ENCODE results near the gene UQCC5. TPM values are rescaled to one million over a fixed set of nuclear protein-coding genes. Genes with fewer than 3 reads are reported as not detected.

Gene UQCC5
- polyA plus RNA-seq, 1 donor from 2014 or later: 23.7 TPM

DNA sequence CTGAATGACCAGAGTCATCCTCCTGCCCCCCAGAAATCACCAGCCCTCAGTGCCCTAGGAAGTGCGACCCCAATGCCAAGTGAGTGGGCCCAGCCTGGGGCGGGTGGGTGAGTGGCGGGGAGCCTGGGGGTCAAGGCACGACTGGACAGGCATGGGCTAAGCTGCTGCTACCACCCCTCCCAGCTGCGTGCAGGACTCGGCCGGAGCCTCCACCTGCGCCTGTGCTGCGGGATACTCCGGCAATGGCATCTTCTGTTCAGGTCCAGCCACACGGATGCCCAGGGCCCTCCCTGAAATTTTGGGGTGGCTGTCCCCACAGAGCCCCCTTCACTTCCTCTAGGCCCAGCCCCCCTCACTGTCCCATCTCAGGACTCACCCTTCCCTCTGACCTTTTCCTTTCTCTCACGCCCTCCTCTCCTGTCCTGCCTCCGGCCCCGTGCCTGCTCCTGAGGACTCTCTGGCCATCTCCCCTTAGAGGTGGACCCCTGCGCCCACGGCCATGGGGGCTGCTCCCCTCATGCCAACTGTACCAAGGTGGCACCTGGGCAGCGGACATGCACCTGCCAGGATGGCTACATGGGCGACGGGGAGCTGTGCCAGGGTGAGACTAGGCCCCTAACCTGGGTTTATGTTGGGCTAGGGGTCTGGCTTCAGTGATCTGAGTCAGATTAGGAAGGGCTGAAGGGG lies 19.8 kb upstream of the UQCC5 start:
- no peaks in the 10 kb centered on the region for H3K4me1 Mint-ChIP-seq
- H3K27ac Mint-ChIP-seq: no peak overlapping the region
- H3K27me3 Mint-ChIP-seq: no peaks in the 10 kb centered on the region
- H3K36me3 Mint-ChIP-seq: no peaks in the 10 kb centered on the region
- no peak overlapping the region for H3K4me3 Mint-ChIP-seq
- no peaks in the 10 kb centered on the region for H3K9me3 Mint-ChIP-seq

DNA sequence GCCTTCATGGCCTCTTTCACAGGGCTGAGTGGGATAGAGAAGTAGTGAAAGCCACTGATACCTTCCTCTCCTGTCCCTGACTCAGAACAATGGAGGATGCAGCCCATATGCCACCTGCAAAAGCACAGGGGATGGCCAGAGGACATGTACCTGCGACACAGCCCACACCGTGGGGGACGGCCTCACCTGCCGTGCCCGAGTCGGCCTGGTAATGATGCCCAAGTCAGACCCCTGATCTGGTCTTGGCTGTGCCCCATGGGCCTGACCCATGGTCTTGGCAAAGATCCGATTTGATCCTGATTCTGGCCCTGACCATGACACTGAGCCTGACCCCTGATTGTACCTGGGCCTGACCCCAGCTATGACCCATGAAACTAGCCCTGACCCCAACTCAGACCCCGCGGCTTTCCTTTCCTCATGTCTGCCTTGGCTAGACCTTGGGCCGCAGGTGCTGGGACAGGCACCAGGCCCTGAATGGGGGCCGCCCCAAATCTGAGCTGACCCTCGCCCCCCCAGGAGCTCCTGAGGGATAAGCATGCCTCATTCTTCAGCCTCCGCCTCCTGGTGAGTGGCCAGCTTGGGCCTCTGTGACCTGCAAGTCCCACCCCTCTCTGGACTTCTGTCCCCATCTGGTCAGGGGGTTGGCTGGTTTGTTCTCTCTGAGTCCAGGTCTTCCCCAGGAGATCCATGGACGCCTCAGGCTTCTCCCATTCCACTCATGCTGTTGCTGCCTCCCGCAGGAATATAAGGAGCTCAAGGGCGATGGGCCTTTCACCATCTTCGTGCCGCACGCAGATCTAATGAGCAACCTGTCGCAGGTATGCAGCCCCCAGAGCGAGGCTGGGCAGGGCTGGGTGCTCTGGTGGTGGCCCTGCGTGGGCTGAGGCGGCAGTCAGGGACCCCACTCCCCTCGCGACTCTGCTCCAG lies 18.3 kb upstream of the UQCC5 start:
- H3K4me1 Mint-ChIP-seq: no peaks in the 10 kb centered on the region
- H3K9me3 Mint-ChIP-seq: no peaks in the 10 kb centered on the region
- H3K4me3 Mint-ChIP-seq: no peak overlapping the region
- H3K27ac Mint-ChIP-seq: peak overlapping the region in 1 of 3 donors; percentile 40
- no peaks in the 10 kb centered on the region for H3K27me3 Mint-ChIP-seq
- no peaks in the 10 kb centered on the region for H3K36me3 Mint-ChIP-seq

DNA sequence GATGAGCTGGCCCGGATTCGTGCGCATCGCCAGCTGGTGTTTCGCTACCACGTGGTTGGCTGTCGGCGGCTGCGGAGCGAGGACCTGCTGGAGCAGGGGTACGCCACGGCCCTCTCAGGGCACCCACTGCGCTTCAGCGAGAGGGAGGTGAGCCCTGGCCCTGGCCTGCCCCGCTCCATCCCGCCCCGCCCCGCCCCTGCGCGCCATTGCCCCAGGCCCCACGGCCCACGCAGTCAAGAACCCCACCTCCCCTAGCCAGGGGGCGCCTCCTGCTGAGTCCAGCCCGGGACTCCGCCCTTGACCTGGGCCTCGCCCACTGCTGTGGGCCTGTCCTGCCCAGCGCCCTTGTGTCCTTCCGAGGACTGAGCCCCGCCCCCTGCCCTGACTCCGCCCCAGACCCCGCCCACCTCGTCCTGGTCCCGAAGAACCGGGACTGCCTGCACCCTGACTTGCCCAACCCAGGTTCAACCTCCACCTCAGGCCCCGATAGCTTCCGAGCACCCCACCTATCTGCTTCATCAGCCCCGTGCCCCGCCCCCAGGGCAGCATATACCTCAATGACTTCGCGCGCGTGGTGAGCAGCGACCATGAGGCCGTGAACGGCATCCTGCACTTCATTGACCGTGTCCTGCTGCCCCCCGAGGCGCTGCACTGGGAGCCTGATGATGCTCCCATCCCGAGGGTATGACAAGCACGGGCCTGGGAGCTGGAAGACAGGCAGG lies 17.5 kb upstream of the UQCC5 start:
- H3K9me3 Mint-ChIP-seq: no peaks in the 10 kb centered on the region

DNA sequence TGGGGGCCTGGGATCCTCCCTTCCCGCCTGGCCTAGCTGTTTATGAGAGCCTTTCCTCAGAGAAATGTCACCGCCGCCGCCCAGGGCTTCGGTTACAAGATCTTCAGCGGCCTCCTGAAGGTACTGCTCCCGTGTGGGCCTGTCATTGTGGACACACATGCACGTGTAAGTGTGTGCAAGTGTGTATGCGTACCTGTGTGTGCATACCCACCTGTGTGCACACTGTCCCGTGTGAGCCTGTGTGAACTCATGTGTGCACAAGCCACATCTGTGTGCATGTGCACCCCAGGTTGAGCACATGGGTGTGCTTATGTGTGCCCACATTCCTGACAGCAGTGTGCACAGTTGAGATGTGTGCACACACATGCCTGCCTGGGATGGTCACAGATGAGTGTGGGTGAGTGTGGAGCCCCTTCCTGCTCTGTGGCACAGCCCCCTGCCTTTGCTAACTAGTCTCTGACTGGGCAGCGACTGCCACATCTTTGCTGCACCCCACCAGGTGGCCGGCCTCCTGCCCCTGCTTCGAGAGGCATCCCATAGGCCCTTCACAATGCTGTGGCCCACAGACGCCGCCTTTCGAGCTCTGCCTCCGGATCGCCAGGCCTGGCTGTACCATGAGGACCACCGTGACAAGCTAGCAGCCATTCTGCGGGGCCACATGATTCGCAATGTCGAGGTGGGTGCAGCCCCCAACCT lies 16.8 kb upstream of the UQCC5 start:
- Mint-ChIP-seq H3K9me3 (no peaks in the 10 kb centered on the region), H3K36me3 (peaks cover 2% of the 10 kb centered on the region), H3K27ac (no peak overlapping the region), H3K27me3 (no peaks in the 10 kb centered on the region), H3K4me3 (no peak overlapping the region), H3K4me1 (no peaks in the 10 kb centered on the region)

More for the DNA sequence above, 17.5 kb upstream of the UQCC5 start:
- H3K27me3 Mint-ChIP-seq: no peaks in the 10 kb centered on the region
- no peaks in the 10 kb centered on the region for H3K4me1 Mint-ChIP-seq
- H3K27ac Mint-ChIP-seq: no peak overlapping the region
- H3K36me3 Mint-ChIP-seq: no peaks in the 10 kb centered on the region
- no peak overlapping the region for H3K4me3 Mint-ChIP-seq

DNA sequence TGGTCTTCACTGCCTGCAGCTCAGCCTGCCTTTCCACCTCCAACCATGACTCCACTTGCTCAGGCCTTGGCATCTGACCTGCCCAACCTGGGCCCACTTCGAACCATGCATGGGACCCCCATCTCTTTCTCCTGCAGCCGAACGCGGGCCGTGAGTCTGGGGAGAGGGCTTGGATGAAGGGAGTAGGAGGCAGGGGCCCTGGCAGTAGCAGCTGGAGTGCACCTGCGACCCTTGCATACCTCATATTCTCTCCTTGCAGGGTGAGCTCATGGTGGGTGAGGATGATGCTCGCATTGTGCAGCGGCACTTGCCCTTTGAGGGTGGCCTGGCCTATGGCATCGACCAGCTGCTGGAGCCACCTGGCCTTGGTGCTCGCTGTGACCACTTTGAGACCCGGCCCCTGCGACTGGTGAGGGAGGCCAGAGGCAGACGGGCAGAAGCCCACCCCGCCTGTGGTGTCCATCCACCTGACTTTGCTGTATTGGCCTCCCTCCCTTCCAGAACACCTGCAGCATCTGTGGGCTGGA lies 16.2 kb upstream of the UQCC5 start:
- H3K4me3 Mint-ChIP-seq: no peak overlapping the region
- H3K36me3 Mint-ChIP-seq: peaks cover 2% of the 10 kb centered on the region
- H3K4me1 Mint-ChIP-seq: no peaks in the 10 kb centered on the region
- H3K27me3 Mint-ChIP-seq: no peaks in the 10 kb centered on the region
- no peak overlapping the region for H3K27ac Mint-ChIP-seq
- no peaks in the 10 kb centered on the region for H3K9me3 Mint-ChIP-seq

DNA sequence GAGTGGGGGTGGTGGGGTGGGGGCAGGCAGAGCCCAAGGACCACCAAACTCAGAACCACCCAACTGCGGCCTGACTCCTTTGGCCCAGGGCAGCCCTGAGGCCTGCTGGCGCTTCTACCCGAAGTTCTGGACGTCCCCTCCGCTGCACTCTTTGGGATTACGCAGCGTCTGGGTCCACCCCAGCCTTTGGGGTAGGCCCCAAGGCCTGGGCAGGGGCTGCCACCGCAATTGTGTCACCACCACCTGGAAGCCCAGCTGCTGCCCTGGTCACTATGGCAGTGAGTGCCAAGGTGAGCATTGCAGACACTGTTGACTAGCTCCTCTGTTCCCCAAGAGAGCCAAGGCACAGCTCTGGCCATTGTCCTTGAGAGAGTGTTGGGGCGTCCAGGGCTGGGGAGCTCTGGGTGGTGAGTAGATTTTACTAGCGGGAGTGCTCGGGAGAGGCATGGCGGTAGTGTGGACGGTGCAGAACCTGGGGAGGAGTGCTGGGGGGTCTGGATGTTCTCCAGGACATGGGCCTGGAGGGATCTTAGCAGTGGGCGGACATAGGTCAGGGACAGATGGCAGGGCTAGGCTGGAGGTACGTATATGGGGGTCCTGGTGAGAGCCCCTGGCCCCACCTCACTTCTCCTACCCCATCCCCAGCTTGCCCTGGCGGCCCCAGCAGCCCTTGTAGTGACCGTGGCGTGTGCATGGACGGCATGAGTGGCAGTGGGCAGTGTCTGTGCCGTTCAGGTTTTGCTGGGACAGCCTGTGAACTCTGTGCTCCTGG lies 15.5 kb upstream of the UQCC5 start:
- no peaks in the 10 kb centered on the region for H3K9me3 Mint-ChIP-seq
- H3K4me3 Mint-ChIP-seq: no peak overlapping the region
- no peaks in the 10 kb centered on the region for H3K27me3 Mint-ChIP-seq
- no peak overlapping the region for H3K27ac Mint-ChIP-seq
- H3K36me3 Mint-ChIP-seq: peaks cover 2% of the 10 kb centered on the region
- no peaks in the 10 kb centered on the region for H3K4me1 Mint-ChIP-seq

DNA sequence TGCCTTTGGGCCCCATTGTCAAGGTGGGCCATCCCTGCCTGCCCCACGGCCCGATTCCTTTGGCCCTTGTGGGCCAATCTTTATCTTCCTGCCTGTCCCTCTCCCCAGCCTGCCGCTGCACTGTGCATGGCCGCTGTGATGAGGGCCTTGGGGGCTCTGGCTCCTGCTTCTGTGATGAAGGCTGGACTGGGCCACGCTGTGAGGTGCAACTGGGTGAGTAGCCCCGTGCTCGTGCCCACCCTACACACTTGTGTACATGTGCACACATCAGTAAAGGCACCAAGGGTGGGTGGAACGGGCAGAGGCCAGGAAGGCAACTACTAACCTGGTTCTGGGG lies 14.9 kb upstream of the UQCC5 start:
- no peaks in the 10 kb centered on the region for H3K9me3 Mint-ChIP-seq
- H3K27me3 Mint-ChIP-seq: no peaks in the 10 kb centered on the region
- H3K4me1 Mint-ChIP-seq: no peaks in the 10 kb centered on the region
- H3K27ac Mint-ChIP-seq: no peak overlapping the region
- no peak overlapping the region for H3K4me3 Mint-ChIP-seq
- H3K36me3 Mint-ChIP-seq: peaks cover 2% of the 10 kb centered on the region

DNA sequence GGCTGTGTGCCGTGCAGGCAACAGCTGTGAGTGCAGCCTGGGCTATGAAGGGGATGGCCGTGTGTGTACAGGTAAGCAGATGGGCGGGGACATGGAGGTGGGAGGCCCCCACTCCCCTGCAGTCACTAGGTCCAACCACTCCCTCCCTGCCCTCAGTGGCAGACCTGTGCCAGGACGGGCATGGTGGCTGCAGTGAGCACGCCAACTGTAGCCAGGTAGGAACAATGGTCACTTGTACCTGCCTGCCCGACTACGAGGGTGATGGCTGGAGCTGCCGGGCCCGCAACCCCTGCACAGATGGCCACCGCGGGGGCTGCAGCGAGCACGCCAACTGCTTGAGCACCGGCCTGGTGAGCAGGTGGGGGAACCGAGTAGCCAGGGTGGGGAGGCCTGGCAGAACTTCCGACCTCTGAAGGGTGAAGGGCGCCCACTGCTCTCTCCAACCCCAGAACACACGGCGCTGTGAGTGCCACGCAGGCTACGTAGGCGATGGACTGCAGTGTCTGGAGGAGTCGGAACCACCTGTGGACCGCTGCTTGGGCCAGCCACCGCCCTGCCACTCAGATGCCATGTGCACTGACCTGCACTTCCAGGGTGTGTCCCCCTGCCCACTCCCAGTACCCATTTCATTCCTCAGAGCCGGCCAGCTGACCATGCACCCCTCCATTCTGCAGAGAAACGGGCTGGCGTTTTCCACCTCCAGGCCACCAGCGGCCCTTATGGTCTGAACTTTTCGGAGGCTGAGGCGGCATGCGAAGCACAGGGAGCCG lies 14.3 kb upstream of the UQCC5 start:
- no peaks in the 10 kb centered on the region for H3K4me1 Mint-ChIP-seq
- peaks cover 2% of the 10 kb centered on the region for H3K36me3 Mint-ChIP-seq
- H3K4me3 Mint-ChIP-seq: no peak overlapping the region
- H3K27ac Mint-ChIP-seq: no peak overlapping the region
- no peaks in the 10 kb centered on the region for H3K9me3 Mint-ChIP-seq
- H3K27me3 Mint-ChIP-seq: no peaks in the 10 kb centered on the region

DNA sequence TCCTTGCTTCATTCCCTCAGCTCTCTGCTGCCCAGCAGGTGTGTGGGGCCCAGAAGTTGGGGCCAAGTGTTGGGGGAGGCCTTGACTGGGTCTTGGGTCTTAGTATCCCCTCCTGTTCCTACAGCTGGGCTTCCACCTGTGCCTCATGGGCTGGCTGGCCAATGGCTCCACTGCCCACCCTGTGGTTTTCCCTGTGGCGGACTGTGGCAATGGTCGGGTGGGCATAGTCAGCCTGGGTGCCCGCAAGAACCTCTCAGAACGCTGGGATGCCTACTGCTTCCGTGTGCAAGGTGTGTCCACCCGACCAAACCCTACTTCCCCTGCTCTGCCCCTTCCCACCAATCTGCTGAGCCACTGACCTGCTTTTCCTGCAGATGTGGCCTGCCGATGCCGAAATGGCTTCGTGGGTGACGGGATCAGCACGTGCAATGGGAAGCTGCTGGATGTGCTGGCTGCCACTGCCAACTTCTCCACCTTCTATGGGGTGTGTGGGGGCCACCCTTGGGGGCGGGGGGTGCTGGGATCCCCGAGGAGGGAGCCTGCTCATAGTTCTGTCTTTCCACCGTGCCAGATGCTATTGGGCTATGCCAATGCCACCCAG lies 13.7 kb upstream of the UQCC5 start:
- H3K27ac Mint-ChIP-seq: no peak overlapping the region
- H3K9me3 Mint-ChIP-seq: no peaks in the 10 kb centered on the region
- H3K27me3 Mint-ChIP-seq: no peaks in the 10 kb centered on the region
- H3K4me3 Mint-ChIP-seq: no peak overlapping the region
- H3K4me1 Mint-ChIP-seq: no peaks in the 10 kb centered on the region
- peaks cover 2% of the 10 kb centered on the region for H3K36me3 Mint-ChIP-seq

DNA sequence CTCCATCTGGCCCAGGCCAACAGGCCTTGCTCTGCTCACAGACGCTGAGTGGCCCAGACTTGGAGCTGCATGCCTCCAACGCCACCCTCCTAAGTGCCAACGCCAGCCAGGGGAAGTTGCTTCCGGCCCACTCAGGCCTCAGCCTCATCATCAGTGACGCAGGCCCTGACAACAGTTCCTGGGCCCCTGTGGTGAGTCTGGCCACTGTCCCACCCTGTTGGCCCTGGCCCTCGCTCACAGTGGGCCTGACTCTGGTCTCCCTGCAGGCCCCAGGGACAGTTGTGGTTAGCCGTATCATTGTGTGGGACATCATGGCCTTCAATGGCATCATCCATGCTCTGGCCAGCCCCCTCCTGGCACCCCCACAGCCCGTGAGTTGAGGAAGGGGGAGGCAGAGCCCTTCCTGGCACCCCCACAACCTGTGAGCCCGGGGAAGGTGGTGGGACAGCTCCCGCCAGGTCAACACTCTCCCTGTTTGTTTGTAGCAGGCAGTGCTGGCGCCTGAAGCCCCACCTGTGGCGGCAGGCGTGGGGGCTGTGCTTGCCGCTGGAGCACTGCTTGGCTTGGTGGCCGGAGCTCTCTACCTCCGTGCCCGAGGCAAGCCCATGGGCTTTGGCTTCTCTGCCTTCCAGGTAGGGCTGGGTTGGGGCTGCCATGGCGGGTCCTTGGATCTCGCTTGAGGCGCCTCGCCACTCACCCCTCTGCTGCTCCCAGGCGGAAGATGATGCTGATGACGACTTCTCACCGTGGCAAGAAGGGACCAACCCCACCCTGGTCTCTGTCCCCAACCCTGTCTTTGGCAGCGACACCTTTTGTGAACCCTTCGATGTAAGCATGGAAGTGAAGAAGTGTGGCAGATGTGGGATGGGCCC lies 12.8 kb upstream of the UQCC5 start:
- no peak overlapping the region for H3K4me3 Mint-ChIP-seq
- H3K27ac Mint-ChIP-seq: no peak overlapping the region
- H3K9me3 Mint-ChIP-seq: no peaks in the 10 kb centered on the region
- no peaks in the 10 kb centered on the region for H3K27me3 Mint-ChIP-seq
- H3K4me1 Mint-ChIP-seq: no peaks in the 10 kb centered on the region
- peaks cover 2% of the 10 kb centered on the region for H3K36me3 Mint-ChIP-seq

DNA sequence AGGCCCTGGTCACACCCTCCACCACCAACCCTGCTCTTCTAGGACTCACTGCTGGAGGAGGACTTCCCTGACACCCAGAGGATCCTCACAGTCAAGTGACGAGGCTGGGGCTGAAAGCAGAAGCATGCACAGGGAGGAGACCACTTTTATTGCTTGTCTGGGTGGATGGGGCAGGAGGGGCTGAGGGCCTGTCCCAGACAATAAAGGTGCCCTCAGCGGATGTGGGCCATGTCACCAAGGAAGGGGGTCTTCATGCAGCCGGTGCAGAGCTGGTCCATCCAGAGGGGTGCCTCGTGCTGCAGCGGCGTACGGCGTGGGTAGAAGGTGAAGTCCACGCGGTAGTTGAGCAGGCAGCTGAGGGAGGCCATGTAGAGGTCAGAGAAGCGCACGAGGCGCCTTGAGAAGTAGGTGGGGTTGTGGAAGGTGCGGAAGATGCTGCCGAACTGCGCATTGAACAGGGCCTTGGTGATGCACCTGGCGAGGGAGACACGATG lies 12.1 kb upstream of the UQCC5 start:
- H3K27ac Mint-ChIP-seq: peak overlapping the region in 1 of 3 donors; percentile 60
- no peaks in the 10 kb centered on the region for H3K27me3 Mint-ChIP-seq
- peaks cover 2% of the 10 kb centered on the region for H3K36me3 Mint-ChIP-seq
- no peak overlapping the region for H3K4me3 Mint-ChIP-seq
- H3K4me1 Mint-ChIP-seq: no peaks in the 10 kb centered on the region
- no peaks in the 10 kb centered on the region for H3K9me3 Mint-ChIP-seq

Measured in IgD-negative memory B cell (primary cell).